ENCODE results near the gene TMCC2.

DNA sequence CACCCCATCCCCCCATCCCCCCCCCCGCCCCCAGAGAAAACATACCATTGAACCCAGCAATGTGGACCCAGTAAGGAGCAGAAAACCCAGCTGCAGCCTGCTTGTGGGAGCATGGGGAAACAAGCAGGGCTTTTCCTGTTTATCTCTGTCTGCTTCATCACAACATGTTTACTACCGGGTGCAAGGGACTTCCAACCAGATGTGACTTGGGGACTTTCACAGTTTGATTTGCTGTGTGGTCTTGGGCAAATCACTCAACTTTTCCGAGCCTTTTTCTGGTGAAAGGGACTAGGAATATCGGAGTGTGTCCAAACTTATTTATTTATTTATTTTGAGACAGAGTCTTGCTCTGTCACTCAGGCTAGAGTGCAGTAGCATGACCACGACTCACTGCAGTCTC is 3.2 kb downstream of the TMCC2 start:
- TF ChIP-seq, protein P1, sequence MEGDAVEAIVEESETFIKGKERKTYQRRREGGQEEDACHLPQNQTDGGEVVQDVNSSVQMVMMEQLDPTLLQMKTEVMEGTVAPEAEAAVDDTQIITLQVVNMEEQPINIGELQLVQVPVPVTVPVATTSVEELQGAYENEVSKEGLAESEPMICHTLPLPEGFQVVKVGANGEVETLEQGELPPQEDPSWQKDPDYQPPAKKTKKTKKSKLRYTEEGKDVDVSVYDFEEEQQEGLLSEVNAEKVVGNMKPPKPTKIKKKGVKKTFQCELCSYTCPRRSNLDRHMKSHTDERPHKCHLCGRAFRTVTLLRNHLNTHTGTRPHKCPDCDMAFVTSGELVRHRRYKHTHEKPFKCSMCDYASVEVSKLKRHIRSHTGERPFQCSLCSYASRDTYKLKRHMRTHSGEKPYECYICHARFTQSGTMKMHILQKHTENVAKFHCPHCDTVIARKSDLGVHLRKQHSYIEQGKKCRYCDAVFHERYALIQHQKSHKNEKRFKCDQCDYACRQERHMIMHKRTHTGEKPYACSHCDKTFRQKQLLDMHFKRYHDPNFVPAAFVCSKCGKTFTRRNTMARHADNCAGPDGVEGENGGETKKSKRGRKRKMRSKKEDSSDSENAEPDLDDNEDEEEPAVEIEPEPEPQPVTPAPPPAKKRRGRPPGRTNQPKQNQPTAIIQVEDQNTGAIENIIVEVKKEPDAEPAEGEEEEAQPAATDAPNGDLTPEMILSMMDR (IDR thresholded peaks at IDR 0.05; ENCODE audit: insufficient read depth, low read length) = no peak
- TF ChIP-seq, protein P2, sequence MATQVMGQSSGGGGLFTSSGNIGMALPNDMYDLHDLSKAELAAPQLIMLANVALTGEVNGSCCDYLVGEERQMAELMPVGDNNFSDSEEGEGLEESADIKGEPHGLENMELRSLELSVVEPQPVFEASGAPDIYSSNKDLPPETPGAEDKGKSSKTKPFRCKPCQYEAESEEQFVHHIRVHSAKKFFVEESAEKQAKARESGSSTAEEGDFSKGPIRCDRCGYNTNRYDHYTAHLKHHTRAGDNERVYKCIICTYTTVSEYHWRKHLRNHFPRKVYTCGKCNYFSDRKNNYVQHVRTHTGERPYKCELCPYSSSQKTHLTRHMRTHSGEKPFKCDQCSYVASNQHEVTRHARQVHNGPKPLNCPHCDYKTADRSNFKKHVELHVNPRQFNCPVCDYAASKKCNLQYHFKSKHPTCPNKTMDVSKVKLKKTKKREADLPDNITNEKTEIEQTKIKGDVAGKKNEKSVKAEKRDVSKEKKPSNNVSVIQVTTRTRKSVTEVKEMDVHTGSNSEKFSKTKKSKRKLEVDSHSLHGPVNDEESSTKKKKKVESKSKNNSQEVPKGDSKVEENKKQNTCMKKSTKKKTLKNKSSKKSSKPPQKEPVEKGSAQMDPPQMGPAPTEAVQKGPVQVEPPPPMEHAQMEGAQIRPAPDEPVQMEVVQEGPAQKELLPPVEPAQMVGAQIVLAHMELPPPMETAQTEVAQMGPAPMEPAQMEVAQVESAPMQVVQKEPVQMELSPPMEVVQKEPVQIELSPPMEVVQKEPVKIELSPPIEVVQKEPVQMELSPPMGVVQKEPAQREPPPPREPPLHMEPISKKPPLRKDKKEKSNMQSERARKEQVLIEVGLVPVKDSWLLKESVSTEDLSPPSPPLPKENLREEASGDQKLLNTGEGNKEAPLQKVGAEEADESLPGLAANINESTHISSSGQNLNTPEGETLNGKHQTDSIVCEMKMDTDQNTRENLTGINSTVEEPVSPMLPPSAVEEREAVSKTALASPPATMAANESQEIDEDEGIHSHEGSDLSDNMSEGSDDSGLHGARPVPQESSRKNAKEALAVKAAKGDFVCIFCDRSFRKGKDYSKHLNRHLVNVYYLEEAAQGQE (IDR thresholded peaks at IDR 0.05; ENCODE audit: insufficient replicate concordance, low read depth) = no peak

All from HL-60 (cell line).